Middle frontal gyrus (tissue), 1 donor: ENCODE data around the gene KDM4B.

Experiments used
- DNase-seq: peaks from one replicate; pipeline ENCODE4 v3.0.0-alpha.2; 2015; ENCODE audit warnings: low spot score; ENCODE audit errors: extremely low spot score

KDM4B gene

DNA sequence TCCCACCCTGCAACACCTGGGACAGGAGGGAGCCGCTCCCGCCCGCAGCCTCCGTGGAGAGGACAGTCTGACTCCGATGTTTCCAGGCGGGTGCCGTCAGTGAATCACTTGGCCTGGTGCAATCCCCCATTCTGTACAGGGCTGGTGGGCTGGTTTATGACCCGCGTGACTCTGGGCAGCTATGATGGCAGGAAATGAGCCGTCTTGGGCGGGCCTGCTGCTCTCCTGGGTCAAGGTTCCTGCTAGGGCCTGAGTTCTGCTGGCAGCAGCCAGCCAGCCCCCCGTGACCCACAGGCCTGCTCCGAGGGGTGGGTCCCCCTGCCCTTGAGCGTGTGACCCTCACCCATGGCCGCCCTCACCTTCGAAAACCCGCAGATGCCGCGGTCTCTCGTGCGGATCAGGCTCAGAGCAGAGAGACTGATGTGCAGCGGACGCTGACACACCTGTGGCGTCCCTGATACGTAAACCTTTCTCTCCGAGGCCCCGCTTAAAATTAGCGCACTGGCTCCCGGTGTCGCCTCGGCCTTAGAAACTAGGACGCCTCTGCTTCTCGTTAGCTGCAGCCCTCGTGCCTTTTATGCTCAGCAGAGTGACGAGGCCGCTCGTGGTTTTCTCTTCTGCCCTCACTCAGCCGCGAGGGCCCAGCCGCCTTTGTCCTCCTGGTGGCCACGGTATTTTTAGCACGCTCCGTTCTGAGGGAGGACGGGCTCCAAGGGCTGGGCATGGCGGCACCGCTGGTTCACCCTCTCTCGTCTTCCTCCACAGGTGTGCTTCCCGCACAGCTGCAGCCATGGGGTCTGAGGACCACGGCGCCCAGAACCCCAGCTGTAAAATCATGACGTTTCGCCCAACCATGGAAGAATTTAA, 63.4 kb downstream of the KDM4B start:
- no peak for DNase-seq

DNA sequence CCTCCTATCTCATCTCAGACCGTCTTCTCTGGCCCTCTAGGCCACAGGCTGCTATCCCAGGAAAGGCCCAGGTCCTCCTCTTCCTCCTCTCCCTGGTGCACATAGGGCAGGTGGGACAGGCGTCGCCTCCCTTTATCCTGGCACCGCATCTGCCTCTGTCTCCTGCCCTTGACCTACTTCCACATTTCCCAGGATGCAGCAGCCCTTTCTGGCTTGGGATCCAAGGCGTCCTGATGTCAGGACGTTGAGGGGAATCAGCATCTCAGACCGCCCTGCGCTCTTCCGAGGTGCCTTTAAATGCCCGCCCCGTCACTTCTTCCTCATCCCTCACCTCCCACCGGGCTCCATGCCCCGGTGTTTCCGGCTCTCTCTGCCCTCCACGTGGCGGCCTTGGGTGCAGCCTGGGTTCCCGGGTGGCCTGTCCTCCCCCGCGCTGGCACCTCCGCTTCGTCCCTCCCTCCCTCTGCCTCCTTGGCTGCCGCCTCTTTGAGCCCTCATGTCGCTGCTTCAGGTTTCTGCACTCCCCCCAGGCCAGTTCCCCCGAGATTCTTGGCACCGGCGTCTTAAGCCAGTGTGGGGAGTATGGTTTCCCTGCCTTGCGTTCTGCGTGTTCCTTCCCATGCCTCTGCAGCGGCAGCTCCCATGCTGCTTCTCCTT, 66.3 kb downstream of the KDM4B start:
- DNase-seq, result no peak

DNA sequence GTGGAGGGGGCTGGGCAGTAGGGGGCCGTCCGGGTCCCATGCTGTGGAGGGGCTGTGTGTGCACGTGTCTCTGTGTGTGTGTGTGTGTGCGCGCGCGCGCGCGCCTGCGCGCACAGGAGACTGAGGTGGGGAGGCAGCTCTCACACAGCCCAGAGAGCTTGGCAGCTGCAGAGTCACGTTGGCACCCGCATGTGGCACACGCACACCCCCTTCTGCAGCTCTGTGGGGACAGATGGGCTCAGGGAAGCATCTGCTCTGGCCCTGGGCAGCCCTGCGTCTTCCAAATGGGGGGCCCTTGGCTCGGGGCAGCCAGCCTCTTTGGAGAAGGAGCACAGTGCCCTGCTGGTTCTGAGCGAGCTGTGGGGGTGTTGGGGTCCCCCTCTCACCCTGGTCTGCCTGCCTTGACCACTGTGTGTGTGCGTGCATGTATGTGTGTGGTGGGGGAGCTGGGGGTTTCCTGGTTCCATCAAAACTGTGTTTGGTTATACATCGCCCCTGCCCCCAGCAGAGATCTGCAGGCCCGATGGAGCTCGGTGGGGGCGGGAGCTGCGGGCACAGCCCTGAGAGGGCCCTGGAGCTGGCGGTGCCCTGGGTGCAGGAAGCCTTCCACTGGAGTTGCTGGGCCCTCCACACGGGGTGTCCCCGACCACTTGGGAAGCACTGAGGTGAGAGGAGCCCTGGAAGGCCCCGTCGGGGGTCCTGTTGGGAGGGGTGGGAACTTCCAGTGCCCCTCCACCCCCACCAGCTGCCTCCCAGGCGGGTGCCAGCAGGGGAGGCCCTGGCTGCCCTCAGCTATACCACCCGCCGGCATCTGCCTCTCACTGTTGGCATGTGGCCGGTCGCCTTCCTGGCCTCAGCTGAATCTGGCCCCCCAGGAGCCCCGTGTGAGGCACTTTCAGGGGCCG, 67.1 kb downstream of the KDM4B start:
- peak; percentile 72 for DNase-seq

DNA sequence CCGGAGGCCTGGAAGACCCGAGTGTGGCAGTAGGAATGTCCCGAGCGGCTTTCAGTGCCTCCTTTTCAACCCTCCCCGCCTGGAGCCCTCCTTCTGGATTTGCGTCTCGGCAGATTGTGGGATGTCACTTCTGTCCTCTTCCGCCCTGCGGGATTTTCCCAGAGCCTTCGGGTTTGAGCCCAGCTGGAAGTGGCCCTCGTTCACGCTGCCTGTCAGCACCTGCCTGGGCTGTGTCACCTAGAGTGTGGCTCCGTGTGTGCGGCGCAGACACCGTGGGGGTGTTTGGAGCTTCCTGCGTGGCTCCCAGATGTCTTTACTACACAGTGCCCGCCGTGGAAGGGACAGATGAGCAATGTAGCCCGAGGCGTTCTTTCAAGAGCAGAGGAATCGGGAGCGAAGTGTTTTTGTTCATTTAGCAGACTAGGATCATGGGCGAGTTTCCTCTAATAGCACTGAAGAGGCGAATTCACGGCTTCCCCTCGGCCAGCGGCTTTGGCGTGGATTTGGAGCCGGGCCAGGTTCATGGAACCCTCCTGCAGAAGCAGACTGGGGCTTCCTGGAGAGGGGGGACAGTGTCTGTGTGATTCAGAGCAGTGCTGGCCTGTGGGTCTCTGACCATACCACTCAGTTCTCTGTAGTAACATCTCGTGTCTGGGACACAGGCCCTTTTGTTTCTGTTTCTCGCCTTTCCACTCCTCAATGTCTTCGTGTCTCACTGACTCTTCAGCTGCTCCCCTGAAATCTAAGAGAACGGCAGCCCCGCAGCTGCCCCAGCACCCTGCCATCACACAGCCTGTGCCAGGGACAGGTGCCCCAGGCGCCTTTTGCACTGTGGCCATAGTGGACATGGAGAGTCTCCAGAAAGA, 68.0 kb downstream of the KDM4B start:
- no peak for DNase-seq

DNA sequence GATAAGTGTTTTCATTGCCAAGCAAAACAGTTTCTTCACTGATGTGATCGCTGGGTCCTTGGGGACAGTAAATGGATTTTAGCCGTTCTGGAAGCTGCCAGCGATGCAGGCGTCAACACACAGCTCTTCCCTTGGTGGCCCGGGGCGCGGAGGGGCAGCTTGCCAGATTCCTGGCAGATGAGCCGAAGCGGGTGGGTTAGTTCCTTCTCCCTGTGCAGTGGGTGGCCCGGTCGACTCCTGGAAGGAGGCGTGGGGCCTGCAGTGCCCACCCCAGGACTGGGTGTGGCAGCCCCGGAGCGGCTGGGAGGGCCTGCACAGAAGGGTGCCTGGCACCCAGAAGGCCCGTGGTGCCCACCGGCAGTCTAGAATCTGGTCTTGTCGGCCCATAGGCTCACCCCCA, 69.0 kb downstream of the KDM4B start:
- no peak for DNase-seq

DNA sequence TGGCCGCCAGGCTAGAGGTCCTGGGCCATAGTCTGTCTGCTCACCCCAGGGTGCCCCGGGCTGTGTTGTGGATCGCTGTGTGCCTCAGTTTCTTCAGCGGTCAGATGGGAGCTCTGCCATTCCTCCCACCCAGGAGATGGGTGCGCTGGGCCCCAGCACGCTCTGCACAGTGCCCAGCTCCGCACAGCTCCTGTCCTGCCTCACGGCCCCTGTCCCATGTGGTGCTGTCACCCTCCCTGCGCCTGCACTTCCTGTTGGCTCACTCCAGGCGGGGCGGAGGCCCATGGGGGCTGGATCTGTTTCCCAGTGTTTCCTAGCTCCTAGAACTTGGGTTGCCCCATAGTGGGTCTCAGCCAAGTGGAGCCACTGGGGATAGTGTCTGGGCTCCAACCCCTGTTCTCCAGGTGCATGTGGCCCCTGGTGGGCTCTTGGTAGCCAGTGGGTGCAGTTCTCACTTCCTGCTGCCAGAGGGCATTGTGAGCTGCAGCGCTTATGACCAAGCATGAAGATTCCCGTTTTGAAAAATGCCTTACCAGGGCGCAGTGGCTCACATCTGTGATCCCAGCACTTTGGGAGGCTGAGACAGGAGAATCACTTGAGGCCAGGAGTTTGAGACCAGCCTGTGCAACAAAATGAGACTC, 69.8 kb downstream of the KDM4B start:
- DNase-seq, result no peak

DNA sequence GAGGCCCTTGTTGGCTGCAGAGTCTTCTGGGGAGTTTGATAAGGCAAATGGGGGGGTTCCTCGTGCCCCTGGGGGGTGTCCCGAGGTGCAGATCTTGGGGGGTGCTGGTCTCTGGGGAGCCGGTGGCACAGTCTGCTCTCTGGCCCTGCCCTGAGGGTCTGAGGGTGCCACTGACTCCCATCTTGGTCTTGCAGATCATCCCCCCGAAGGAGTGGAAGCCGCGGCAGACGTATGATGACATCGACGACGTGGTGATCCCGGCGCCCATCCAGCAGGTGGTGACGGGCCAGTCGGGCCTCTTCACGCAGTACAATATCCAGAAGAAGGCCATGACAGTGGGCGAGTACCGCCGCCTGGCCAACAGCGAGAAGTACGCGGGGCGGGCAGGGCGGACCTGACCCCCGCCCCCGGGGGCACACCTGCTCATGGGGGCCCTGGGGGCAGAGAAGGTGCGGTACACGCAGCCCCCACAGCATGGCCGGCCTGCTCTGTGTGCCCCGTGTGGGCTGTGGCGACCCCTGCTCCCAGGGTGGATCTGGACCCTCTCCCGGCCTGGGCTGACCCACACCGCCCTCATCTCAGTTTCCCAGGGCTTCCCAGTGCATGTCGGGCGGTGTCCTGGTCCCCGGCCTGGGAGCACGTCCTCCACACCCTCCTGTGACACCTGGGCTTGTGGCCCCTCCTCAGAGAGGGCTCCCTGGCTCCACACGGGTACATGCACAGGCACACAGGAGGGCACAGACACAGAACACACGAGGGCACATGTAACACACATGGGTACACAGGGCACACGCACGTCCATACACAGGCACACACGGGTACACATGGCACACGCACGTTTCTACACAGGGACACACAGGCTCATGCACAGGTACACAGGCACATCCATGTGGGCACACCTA, 71.0 kb downstream of the KDM4B start:
- no peak for DNase-seq

DNA sequence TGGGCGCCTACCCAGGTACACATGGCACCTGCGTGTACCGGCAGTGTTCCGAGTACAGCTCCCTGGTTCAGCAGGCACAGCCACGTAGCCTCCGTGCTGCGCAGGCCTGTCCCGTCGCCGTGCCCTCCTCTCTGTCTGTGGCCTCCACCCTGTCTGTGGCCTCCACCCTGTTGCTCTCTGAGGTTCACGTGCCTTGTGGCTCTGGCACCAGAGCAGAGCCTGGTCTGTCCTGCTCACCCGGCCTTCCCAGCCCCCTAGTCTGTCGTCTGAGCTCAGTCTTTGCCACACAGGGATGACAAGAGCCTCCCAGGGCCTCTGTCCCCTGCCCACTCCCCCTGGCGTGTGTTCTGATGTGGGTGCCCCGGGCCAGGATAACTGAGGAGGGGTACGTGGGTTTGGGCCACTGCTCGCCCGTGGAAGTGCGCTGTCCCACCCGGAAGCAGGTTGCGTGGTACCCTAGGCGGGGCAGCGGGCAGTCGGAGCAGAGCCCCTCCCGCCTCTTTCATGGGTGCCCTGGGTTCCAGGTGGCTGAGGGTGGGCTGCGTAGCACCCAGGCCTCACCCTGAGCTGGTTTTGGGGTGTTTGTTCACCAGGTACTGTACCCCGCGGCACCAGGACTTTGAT, 71.7 kb downstream of the KDM4B start:
- no peak for DNase-seq

DNA sequence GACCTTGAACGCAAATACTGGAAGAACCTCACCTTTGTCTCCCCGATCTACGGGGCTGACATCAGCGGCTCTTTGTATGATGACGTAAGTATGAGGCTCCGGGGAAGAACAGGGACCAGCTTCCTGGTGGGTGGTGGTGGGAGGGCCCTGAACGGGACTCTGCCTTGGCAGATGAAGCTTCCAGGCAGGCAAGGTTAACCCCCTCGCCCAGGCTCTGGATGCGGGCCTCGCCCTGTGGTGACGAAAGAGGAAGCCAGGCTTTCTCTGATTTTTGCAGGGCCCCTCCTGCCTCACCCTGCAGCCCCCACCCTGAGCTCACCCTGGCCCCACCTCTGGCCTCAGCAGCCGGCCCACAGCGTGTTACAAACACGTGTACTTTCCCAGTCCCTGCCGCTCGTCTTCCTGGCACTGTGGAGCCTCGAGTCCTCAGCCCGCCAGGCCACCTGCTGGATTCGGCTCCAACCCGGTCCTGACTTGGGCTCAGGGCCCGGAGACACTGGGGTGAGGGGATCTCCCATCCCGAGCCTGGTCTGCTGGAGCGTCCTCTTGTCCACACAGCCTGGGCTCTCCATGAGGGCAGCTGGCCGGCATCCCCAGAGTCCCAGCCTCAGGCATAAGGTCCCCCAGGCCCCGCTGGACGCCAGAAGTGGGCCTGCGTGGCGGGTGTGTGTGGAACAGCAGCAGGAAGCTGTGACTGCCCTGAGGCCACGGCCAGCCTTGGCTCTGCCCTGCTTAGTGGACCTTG, 72.4 kb downstream of the KDM4B start:
- no peak for DNase-seq

DNA sequence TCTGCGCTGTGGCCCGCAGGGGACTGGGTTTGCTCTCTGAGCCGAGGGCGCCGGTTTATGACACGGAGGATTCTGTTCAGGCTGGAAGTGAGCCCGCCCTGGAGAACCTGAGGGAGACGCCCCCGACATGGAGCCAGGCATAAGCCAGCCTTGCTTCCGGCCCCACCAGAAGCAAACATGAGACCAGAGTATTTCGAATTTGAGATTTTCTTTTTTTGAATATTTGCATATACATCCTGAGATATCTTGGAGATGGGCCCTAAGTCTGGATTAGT, 72.9 kb downstream of the KDM4B start:
- no peak for DNase-seq

DNA sequence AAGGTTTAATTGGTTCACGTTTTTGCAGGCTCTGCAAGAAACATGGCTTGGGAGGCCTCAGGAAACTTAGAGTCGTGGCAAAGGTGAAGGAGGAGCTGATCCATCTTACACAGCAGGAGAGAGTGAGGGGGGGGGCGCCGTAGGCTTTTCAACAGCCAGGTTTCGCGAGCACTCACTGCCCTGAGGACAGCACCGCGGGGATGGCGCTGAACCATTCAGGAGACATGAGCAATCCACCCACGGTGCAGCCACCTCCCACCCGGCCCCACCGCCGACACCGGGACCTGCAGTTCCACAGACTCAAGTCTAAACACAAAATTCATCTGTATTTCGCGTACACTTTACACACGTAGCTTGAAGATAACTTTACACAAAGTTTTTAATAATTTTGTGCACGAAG, 73.6 kb downstream of the KDM4B start:
- no peak for DNase-seq

DNA sequence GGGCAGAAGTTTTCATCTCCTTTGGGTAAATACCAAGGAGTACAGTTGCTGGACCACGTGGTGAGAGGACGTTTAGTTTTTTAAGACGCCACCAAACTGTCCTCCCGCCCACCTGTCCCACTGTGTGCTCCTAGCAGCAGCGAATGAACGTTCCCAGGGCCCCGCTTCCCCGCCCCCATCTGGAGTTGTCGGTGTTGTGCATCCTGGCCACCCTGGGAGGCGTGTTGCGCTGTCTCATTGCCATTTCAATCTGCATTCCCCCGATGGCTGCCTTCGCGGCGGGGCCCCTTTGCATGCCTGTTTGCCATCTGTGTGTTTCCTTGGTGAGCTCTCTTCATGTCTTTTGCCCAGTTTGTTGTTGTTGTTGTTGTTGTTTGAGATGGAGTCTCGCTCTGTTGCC, 76.1 kb downstream of the KDM4B start:
- no peak for DNase-seq

DNA sequence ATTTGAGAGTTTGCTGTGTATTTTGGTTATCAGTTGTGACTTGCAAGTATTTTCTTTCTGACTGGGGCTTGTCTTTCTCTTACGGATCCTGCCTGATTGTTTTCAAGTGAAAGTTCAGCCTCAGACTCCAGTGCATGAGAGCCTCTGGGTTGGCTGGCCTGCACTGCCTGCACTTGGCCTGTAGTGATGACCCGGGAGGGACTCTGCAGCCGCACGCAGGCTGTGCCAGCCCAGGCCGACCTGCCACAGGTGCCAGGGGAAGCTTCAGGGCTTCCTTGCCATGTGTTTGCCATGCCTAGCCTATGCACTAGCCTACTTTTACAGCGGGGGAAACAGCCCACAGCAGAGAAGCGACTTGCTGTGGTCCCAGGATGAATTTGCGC, 77.0 kb downstream of the KDM4B start:
- no peak for DNase-seq

DNA sequence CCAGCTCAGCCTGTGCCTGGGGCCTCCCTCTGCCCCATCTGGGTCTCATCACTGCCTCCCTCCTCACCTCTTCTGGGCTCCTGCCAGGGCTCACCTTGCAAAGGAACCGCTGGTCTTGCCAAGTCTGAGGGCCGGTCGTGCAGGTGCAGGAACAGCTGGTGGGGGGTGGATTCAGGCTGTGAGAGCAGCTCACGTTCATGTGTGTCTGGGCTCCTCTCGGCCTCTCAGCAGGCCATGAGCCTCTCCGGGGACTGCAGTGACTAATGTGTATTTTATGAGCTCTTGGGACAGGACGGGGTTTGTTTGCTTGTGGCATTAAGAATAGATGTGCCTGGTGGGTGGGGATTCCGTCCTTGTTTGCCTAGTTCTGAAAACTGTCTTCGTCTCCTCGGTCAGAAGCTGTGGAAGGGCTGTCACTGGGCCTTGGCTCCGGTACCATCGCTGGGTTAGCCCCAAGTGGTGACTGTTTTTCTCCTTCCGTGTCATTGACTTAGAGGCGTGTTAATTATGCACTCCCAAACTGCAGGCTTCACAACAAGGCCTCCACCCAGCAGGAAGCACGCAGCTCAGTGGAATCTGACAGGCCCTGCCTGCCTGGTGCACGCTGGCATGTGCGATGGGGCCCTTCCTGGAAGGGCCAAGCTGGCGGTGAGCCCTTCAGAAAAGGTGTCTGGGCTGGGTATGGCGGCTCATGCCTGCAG, 77.6 kb downstream of the KDM4B start:
- DNase-seq, result no peak

DNA sequence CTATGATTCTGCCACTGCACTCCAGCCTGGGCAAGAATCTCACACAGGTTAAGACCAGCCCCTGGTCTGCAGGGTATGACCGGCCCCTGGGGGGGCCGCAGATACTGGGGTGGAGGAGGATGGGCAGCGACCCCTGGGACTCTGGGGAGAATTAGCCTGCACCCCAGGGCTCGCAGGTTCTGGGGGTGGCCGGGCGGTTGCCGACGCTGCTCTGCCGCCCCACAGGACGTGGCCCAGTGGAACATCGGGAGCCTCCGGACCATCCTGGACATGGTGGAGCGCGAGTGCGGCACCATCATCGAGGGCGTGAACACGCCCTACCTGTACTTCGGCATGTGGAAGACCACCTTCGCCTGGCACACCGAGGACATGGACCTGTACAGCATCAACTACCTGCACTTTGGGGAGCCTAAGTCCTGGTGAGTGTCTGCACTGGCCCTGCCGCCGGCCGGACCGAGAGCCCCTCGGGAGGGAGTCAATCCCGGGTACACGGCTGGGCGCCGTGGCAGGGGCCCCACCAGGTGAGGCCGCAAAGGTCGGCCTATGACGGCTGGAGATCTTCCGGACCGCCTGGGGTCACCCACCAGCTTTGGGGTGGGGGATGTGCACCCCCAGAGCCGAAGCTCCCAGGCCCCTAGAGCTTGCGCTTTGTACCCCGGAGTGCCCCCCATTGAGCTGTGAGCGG, 78.5 kb downstream of the KDM4B start:
- no peak for DNase-seq

DNA sequence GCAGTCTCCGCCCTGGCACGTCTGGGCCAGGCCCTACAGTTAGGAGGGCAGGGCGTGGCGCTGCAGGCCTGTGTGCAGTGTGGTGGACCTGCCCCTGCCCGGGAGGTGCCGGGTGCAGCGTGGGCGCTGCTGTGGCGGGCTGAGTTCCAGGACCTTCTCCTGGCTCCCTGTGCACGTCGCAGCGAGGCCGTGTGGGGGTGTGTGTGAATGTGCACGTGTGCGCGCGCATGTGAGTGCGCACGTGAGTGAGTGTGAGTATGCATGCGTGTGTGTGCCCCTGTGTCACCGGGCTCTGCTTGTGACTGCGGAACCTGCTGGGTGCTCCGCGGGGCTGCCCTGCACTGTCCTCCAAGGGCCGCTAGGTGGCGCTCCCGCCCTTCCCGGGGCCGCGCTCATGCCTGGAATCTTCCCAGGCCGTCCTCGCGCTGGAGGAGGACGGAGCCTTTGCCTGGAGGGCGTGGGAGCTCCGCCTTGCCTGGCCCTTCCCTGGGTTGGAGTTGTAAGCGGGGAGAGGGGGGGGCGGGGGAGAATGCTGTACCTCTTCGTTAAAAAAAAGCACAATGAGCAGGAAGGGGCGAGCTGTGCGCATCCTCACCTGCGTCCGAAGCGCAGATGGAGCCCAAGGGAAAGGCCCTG, 79.3 kb downstream of the KDM4B start:
- no peak for DNase-seq
